ENCODE data around the gene KCNB1. TPM values are rescaled to one million over a fixed set of nuclear protein-coding genes. Genes with fewer than 3 reads are reported as not detected.
A peak's percentile ranks its signal among the peaks of the same experiment; 100 is the strongest.

KCNB1 gene
- total RNA-seq, 1 donor from 2014 or later: 21.3 TPM

- no peak for TF ChIP-seq CTCF (IDR thresholded peaks at IDR 0.05)
These were observed 62.2 kb downstream of the KCNB1 start for GRCh38 chr20:49420292-49420691.

GRCh38 chr20:49419785-49420184 is 62.7 kb downstream of the KCNB1 start:
- no peak for TF ChIP-seq CTCF (IDR thresholded peaks at IDR 0.05)
- peaks cover 2% of the 10 kb centered on the region for H3K27me3 Mint-ChIP-seq (ENCODE audit: unreplicated experiment)
- no peak for DNase-seq (ENCODE audit: extremely low spot score, unreplicated experiment)

More at GRCh38 chr20:49420292-49420691, 62.2 kb downstream of the KCNB1 start:
- no peak overlapping the region for H3K4me3 Mint-ChIP-seq (ENCODE audit: unreplicated experiment)
- DNase-seq (ENCODE audit: extremely low spot score, unreplicated experiment): no peak
- H3K4me1 Mint-ChIP-seq (ENCODE audit: unreplicated experiment): peaks cover 61% of the 10 kb centered on the region
- no peaks in the 10 kb centered on the region for H3K9me3 Mint-ChIP-seq (ENCODE audit: unreplicated experiment)
- no peaks in the 10 kb centered on the region for H3K36me3 Mint-ChIP-seq (ENCODE audit: unreplicated experiment)
- no peak overlapping the region for H3K27ac Mint-ChIP-seq (ENCODE audit: unreplicated experiment)
- peaks cover 4% of the 10 kb centered on the region for H3K27me3 Mint-ChIP-seq (ENCODE audit: unreplicated experiment)

GRCh38 chr20:49418809-49419208 is 63.7 kb downstream of the KCNB1 start:
- no peak overlapping the region for H3K4me3 Mint-ChIP-seq (ENCODE audit: unreplicated experiment)
- H3K4me1 Mint-ChIP-seq (ENCODE audit: unreplicated experiment): peaks cover 63% of the 10 kb centered on the region
- TF ChIP-seq CTCF (IDR thresholded peaks at IDR 0.05): no peak
- H3K9me3 Mint-ChIP-seq (ENCODE audit: unreplicated experiment): no peaks in the 10 kb centered on the region
- DNase-seq (ENCODE audit: extremely low spot score, unreplicated experiment): no peak
- H3K27ac Mint-ChIP-seq (ENCODE audit: unreplicated experiment): peak overlapping the region; percentile 81
- H3K36me3 Mint-ChIP-seq (ENCODE audit: unreplicated experiment): no peaks in the 10 kb centered on the region
- peaks cover 2% of the 10 kb centered on the region for H3K27me3 Mint-ChIP-seq (ENCODE audit: unreplicated experiment)

More at GRCh38 chr20:49419785-49420184, 62.7 kb downstream of the KCNB1 start:
- peak overlapping the region; percentile 43 for H3K27ac Mint-ChIP-seq (ENCODE audit: unreplicated experiment)
- no peak overlapping the region for H3K4me3 Mint-ChIP-seq (ENCODE audit: unreplicated experiment)
- peaks cover 63% of the 10 kb centered on the region for H3K4me1 Mint-ChIP-seq (ENCODE audit: unreplicated experiment)
- no peaks in the 10 kb centered on the region for H3K9me3 Mint-ChIP-seq (ENCODE audit: unreplicated experiment)
- no peaks in the 10 kb centered on the region for H3K36me3 Mint-ChIP-seq (ENCODE audit: unreplicated experiment)

- Mint-ChIP-seq H3K4me1 (ENCODE audit: unreplicated experiment) (peaks cover 71% of the 10 kb centered on the region), H3K27ac (ENCODE audit: unreplicated experiment) (peak overlapping the region; percentile 81), H3K36me3 (ENCODE audit: unreplicated experiment) (no peaks in the 10 kb centered on the region), H3K27me3 (ENCODE audit: unreplicated experiment) (peaks cover 2% of the 10 kb centered on the region), H3K4me3 (ENCODE audit: unreplicated experiment) (no peak overlapping the region), H3K9me3 (ENCODE audit: unreplicated experiment) (no peaks in the 10 kb centered on the region)
- no peak for DNase-seq (ENCODE audit: extremely low spot score, unreplicated experiment)
- TF ChIP-seq CTCF (IDR thresholded peaks at IDR 0.05): no peak
These were observed 64.5 kb downstream of the KCNB1 start for GRCh38 chr20:49417843-49418555.

GRCh38 chr20:49415668-49416044 is 66.8 kb downstream of the KCNB1 start:
- no peaks in the 10 kb centered on the region for H3K9me3 Mint-ChIP-seq (ENCODE audit: unreplicated experiment)
- H3K4me3 Mint-ChIP-seq (ENCODE audit: unreplicated experiment): no peak overlapping the region
- H3K4me1 Mint-ChIP-seq (ENCODE audit: unreplicated experiment): peaks cover 80% of the 10 kb centered on the region
- H3K27me3 Mint-ChIP-seq (ENCODE audit: unreplicated experiment): peaks cover 2% of the 10 kb centered on the region
- H3K36me3 Mint-ChIP-seq (ENCODE audit: unreplicated experiment): no peaks in the 10 kb centered on the region
- no peak overlapping the region for H3K27ac Mint-ChIP-seq (ENCODE audit: unreplicated experiment)
- no peak for TF ChIP-seq CTCF (IDR thresholded peaks at IDR 0.05)
- no peak for DNase-seq (ENCODE audit: extremely low spot score, unreplicated experiment)

Data from osteocyte (in vitro differentiated cells).